HepG2 (cell line): Measurements from ENCODE around the gene ADAT3. TPM values are rescaled to one million over a fixed set of nuclear protein-coding genes. Genes with fewer than 3 reads are reported as not detected.

Source experiments
- ASH2L ChIP-seq: fragments of 300-600, 200-600 bp; sonication (generic); IDR thresholded peaks from 2 replicates; pipeline ENCODE4 v1.7.0; 2017; ENCODE audit warnings: low read depth, mild to moderate bottlenecking, moderate library complexity, mixed read lengths, low read length; ENCODE audit not compliant: insufficient read length
- E2F2 ChIP-seq: sonication (generic); formaldehyde crosslinking; IDR thresholded peaks from 2 replicates; pipeline ENCODE4 v1.4.0; 2020; ENCODE audit warnings: missing genetic modification reagents, borderline replicate concordance
- FOXP4 ChIP-seq: sonication (generic); formaldehyde crosslinking; IDR thresholded peaks from 2 replicates; pipeline ENCODE4 v1.4.0; 2020; ENCODE audit warnings: missing genetic modification reagents
- JDP2 ChIP-seq: sonication (generic); formaldehyde crosslinking; IDR thresholded peaks from 2 replicates; pipeline ENCODE4 v1.8.1; 2022; ENCODE audit warnings: missing genetic modification reagents, borderline replicate concordance
- MATR3 ChIP-seq: sonication (generic); formaldehyde crosslinking; IDR thresholded peaks from 2 replicates; pipeline ENCODE4 v1.4.0; 2020; ENCODE audit warnings: missing genetic modification reagents
- MBD4 ChIP-seq: IDR thresholded peaks from 2 replicates; pipeline ENCODE4 v1.6.1; 2012; ENCODE audit warnings: low read length, inconsistent platforms, borderline replicate concordance
- POLR2G ChIP-seq: fragments of 200-400 bp; formaldehyde crosslinking; IDR thresholded peaks from 2 replicates; pipeline ENCODE4 v1.6.1; 2018; ENCODE audit warnings: mild to moderate bottlenecking, low read depth, low read length, moderate library complexity
- RAD51 ChIP-seq: fragments of 450-650 bp; IDR thresholded peaks from 2 replicates; pipeline ENCODE4 v1.6.1; 2016; ENCODE audit warnings: borderline replicate concordance
- RNF219 ChIP-seq: sonication (generic); formaldehyde crosslinking; IDR thresholded peaks from 2 replicates; pipeline ENCODE4 v1.5.0; 2020; ENCODE audit warnings: mild to moderate bottlenecking, missing genetic modification reagents
- SNAI1 ChIP-seq: sonication (generic); formaldehyde crosslinking; IDR thresholded peaks from 2 replicates; pipeline ENCODE4 v1.5.0; 2020; ENCODE audit warnings: mild to moderate bottlenecking, missing genetic modification reagents, borderline replicate concordance
- TFDP2 ChIP-seq: sonication (generic); formaldehyde crosslinking; IDR thresholded peaks from 2 replicates; pipeline ENCODE4 v1.4.0; 2020; ENCODE audit warnings: missing genetic modification reagents
- XBP1 ChIP-seq: sonication (generic); formaldehyde crosslinking; IDR thresholded peaks from 2 replicates; pipeline ENCODE4 v1.5.0; 2020; ENCODE audit warnings: missing genetic modification reagents
- ZEB1 ChIP-seq: IDR thresholded peaks from 2 replicates; pipeline ENCODE4 v1.6.1; 2012; ENCODE audit warnings: mild to moderate bottlenecking, low read depth, inconsistent platforms; ENCODE audit not compliant: insufficient replicate concordance
- ZFP90 ChIP-seq: sonication (generic); formaldehyde crosslinking; IDR thresholded peaks from 2 replicates; pipeline ENCODE4 v1.8.0; 2022; ENCODE audit warnings: missing genetic modification reagents, mild to moderate bottlenecking, inconsistent platforms, borderline replicate concordance
- ZKSCAN5 ChIP-seq: sonication (generic); formaldehyde crosslinking; IDR thresholded peaks from 2 replicates; pipeline ENCODE4 v1.5.1; 2020; ENCODE audit warnings: mild to moderate bottlenecking, missing genetic modification reagents
- ZNF260 ChIP-seq: sonication (generic); formaldehyde crosslinking; IDR thresholded peaks from 2 replicates; pipeline ENCODE4 v1.4.0; 2020; ENCODE audit warnings: missing genetic modification reagents, low read depth, mild to moderate bottlenecking, borderline replicate concordance
- ZNF362 ChIP-seq: sonication (generic); formaldehyde crosslinking; IDR thresholded peaks from 2 replicates; pipeline ENCODE4 v1.4.0; 2020; ENCODE audit warnings: missing genetic modification reagents, mild to moderate bottlenecking, borderline replicate concordance
- ZNF660 ChIP-seq: sonication (generic); formaldehyde crosslinking; IDR thresholded peaks from 2 replicates; pipeline ENCODE4 v1.5.1; 2020; ENCODE audit warnings: mild to moderate bottlenecking, low read depth, missing genetic modification reagents, borderline replicate concordance
- ZNF678 ChIP-seq: sonication (generic); formaldehyde crosslinking; IDR thresholded peaks from 2 replicates; pipeline ENCODE4 v1.4.0; 2020; ENCODE audit warnings: mild to moderate bottlenecking, missing genetic modification reagents
- ZZZ3 ChIP-seq: sonication (generic); formaldehyde crosslinking; IDR thresholded peaks from 2 replicates; pipeline ENCODE4 v1.4.0; 2020; ENCODE audit warnings: missing genetic modification reagents, mild to moderate bottlenecking, borderline replicate concordance
- polyA plus RNA-seq, 8 experiments: library from polyadenylated mRNA; depleted of rRNA in 3 of 8; stranded (reverse) in 7 of 8; unstranded in 1 of 8; fragments of >200 nt; fragmentation: Illumina TruSeq in 4 of 8; extraction: Trizol in 4 of 8; gene quantifications; 2 replicates each; pipeline versions ENCODE4 v1.2.1 to v1.2.3, GENCODE V29; 2011 to 2016; ENCODE audit warnings: low read depth in 4 of 8, missing spikeins in 1 of 8, mixed read lengths in 1 of 8; ENCODE audit not compliant: insufficient read depth in 1 of 8
- total RNA-seq, 5 experiments: library from RNA; depleted of rRNA; stranded (reverse); fragments of >200 nt; fragmentation: Illumina TruSeq; extraction: Trizol; gene quantifications; 2 replicates each; pipeline ENCODE4 v1.2.3, GENCODE V29; 2016; ENCODE audit warnings: low read depth in 1 of 5

Gene ADAT3
- total and polyA plus RNA-seq, 2 of the 13 experiments (the other 11 are each of a cell fraction or from before 2014, with no cell fraction given), result 0.95 to 3.5 TPM

GRCh38 chr19:1901940-1902404, 3.2 kb upstream of the ADAT3 start (continued):
- no peak for TF ChIP-seq RNF219 (CRISPR knock-in tag)
- TF ChIP-seq POLR2G, result no peak
- no peak for TF ChIP-seq SNAI1 (CRISPR knock-in tag)
- TF ChIP-seq MBD4, result no peak
- TF ChIP-seq ZKSCAN5 (CRISPR knock-in tag), result no peak
- TF ChIP-seq RAD51, result no peak
- no peak for TF ChIP-seq MATR3 (CRISPR knock-in tag)
- TF ChIP-seq ZNF260, result no peak
- TF ChIP-seq XBP1 (CRISPR knock-in tag), result no peak
- no peak for TF ChIP-seq E2F2 (CRISPR knock-in tag)
- TF ChIP-seq FOXP4, result 0 out of 2 replicates have a peak, but pooled peaks have one; percentile 29
- TF ChIP-seq ZZZ3 (CRISPR knock-in tag), result no peak
- TF ChIP-seq ZEB1, result no peak
- TF ChIP-seq ZNF660 (CRISPR knock-in tag), result no peak
- TF ChIP-seq ZNF362 (CRISPR knock-in tag), result peak; percentile 54; the same call in 1 of the 2 replicates
- TF ChIP-seq TFDP2 (CRISPR knock-in tag), result peak; percentile 31; the same call in 1 of the 2 replicates
- TF ChIP-seq ZFP90, result 0 out of 2 replicates have a peak, but pooled peaks have one; percentile 44
- no peak for TF ChIP-seq ZNF678
- no peak for TF ChIP-seq JDP2 (CRISPR knock-in tag)
- TF ChIP-seq ASH2L, result peak; percentile 28
